SK-N-SH (cell line): ENCODE measurements around the gene SLC10A7. TPM values are rescaled to one million over a fixed set of nuclear protein-coding genes. Genes with fewer than 3 reads are reported as not detected.

Experiments
- CTCF ChIA-PET: fragments of 300-600, 350-600 bp; formaldehyde crosslinking; extraction: SDS; loops from one replicate; lab custom pipeline; 2021; lab: Yijun Ruan, JAX
- POLR2A ChIA-PET: fragments of 350-600 bp; sonication (Branson Sonifier 250); formaldehyde crosslinking; extraction: SDS; loops from one replicate; lab custom pipeline; 2020; ENCODE audit warnings: antibody characterized with exemption, inconsistent platforms; lab: Yijun Ruan, JAX
- DNase-seq: peaks from one replicate; pipeline ENCODE4 v3.0.0; 2012
- H2AFZ ChIP-seq: fragments of 200-600 bp; sonication (generic); 2 replicates; pipeline ENCODE4 v1.8.1; 2016; ENCODE audit warnings: antibody characterized with exemption, mild to moderate bottlenecking, low read depth
- H3F3A ChIP-seq: fragments of 200-600 bp; sonication (generic); replicated peaks from 2 replicates; pipeline ENCODE3; 2016; ENCODE audit warnings: antibody characterized with exemption, mild to moderate bottlenecking; ENCODE audit not compliant: insufficient read depth
- H3K27ac ChIP-seq, 2 experiments: fragments of 200-500 bp in 1 of 2; fragments of 200-600 bp in 1 of 2; sonication (Bioruptor generic) in 1 of 2; sonication (generic), shearing (Covaris generic) in 1 of 2; 2 replicates each; pipeline versions ENCODE4 v1.5.1 to v1.6.1; 2014 to 2016; ENCODE audit warnings: low read depth in 2 of 2, inconsistent platforms in 1 of 2, low read length in 1 of 2, mild to moderate bottlenecking in 1 of 2, mixed read lengths in 1 of 2
- H3K27me3 ChIP-seq: fragments of 200-600 bp; sonication (generic), shearing (Covaris generic); 2 replicates; pipeline ENCODE4 v1.6.1; 2016; ENCODE audit warnings: mixed run types; ENCODE audit not compliant: insufficient read depth
- H3K36me3 ChIP-seq, 2 experiments: fragments of 200-500 bp in 1 of 2; fragments of 200-600 bp in 1 of 2; sonication (Bioruptor generic) in 1 of 2; sonication (generic) in 1 of 2; replicated peaks in 1 of 2; 2 replicates each; pipeline versions ENCODE3 to v1.5.1; 2014 to 2016; ENCODE audit warnings: low read length in 1 of 2, mild to moderate bottlenecking in 1 of 2; ENCODE audit not compliant: insufficient read depth in 2 of 2, control insufficient read depth in 1 of 2
- H3K4me1 ChIP-seq, 2 experiments: fragments of 200-500 bp in 1 of 2; fragments of 200-600 bp in 1 of 2; sonication (Bioruptor generic) in 1 of 2; sonication (generic), shearing (Covaris generic) in 1 of 2; 2 replicates each; pipeline versions ENCODE4 v1.5.1 to v1.6.1; 2014 to 2016; ENCODE audit warnings: low read depth in 1 of 2, low read length in 1 of 2, mixed run types in 1 of 2; ENCODE audit not compliant: insufficient read depth in 2 of 2, control insufficient read depth in 1 of 2
- H3K4me2 ChIP-seq: fragments of 200-600 bp; sonication (generic), shearing (Covaris generic); 2 replicates; pipeline ENCODE4 v1.6.1; 2017; ENCODE audit warnings: mixed run types
- H3K4me3 ChIP-seq, 2 experiments: fragments of 200-500 bp in 1 of 2; fragments of 200-600 bp in 1 of 2; sonication (Bioruptor generic) in 1 of 2; sonication (generic), shearing (Covaris generic) in 1 of 2; 2 replicates each; pipeline versions ENCODE4 v1.5.1 to v1.8.1; 2014 to 2016; ENCODE audit warnings: low read depth in 2 of 2, inconsistent platforms in 1 of 2, low read length in 1 of 2, mild to moderate bottlenecking in 1 of 2, mixed read lengths in 1 of 2, moderate library complexity in 1 of 2
- H3K79me2 ChIP-seq: fragments of 200-600 bp; sonication (generic); 2 replicates; pipeline ENCODE4 v1.8.1; 2017; ENCODE audit warnings: mild to moderate bottlenecking; ENCODE audit not compliant: insufficient read depth
- H3K9ac ChIP-seq: fragments of 200-600 bp; sonication (generic); 2 replicates; pipeline ENCODE4 v1.6.1; 2017; ENCODE audit warnings: mixed run types
- H3K9me2 ChIP-seq: fragments of 200-600 bp; sonication (generic); 2 replicates; pipeline ENCODE4 v1.6.1; 2017; ENCODE audit warnings: mixed run types
- H3K9me3 ChIP-seq: fragments of 200-600 bp; sonication (generic); 2 replicates; pipeline ENCODE4 v1.6.1; 2017; ENCODE audit warnings: mixed run types, mild to moderate bottlenecking, moderate library complexity
- H4K20me1 ChIP-seq: fragments of 200-600 bp; sonication (generic); 2 replicates; pipeline ENCODE4 v1.6.1; 2017; ENCODE audit warnings: mild to moderate bottlenecking, mixed run types; ENCODE audit not compliant: insufficient read depth
- CHD2 ChIP-seq: fragments of 150-350 bp; IDR thresholded peaks from 2 replicates; pipeline ENCODE4 v1.6.1; 2018; ENCODE audit warnings: low read length; ENCODE audit not compliant: partially characterized antibody
- CTCF ChIP-seq: fragments of 200-600 bp; sonication (generic); IDR thresholded peaks from 2 replicates; pipeline ENCODE4 v1.6.1; 2017; ENCODE audit warnings: antibody characterized with exemption, mild to moderate bottlenecking, moderate library complexity
- ELF1 ChIP-seq: IDR thresholded peaks from 2 replicates; pipeline ENCODE4 v1.4.0; 2012
- EP300 ChIP-seq, 2 experiments: IDR thresholded peaks; 2 replicates each; pipeline versions ENCODE4 v1.4.0 to v1.6.1; 2012; ENCODE audit warnings: borderline replicate concordance in 1 of 2, low read depth in 1 of 2, low read length in 1 of 2
- EZH2phosphoT487 ChIP-seq: fragments of 200-600 bp; sonication (generic); IDR thresholded peaks from 2 replicates; pipeline ENCODE4 v1.6.1; 2017; ENCODE audit warnings: low read depth, mixed run types, mild to moderate bottlenecking, antibody characterized with exemption, moderate library complexity, borderline replicate concordance
- FOXJ3 ChIP-seq: sonication (generic); formaldehyde crosslinking; IDR thresholded peaks from 2 replicates; pipeline ENCODE4 v1.5.1; 2020; ENCODE audit warnings: mild to moderate bottlenecking, missing genetic modification reagents
- FOXM1 ChIP-seq: IDR thresholded peaks from 2 replicates; pipeline ENCODE4 v1.4.0; 2012; ENCODE audit warnings: low read depth, mild to moderate bottlenecking
- GABPA ChIP-seq: IDR thresholded peaks from 2 replicates; pipeline ENCODE4 v1.4.0; 2012; ENCODE audit warnings: low read depth, mild to moderate bottlenecking
- GATA2 ChIP-seq: sonication (generic); formaldehyde crosslinking; IDR thresholded peaks from 2 replicates; pipeline ENCODE4 v1.5.0; 2020; ENCODE audit warnings: mild to moderate bottlenecking, missing genetic modification reagents
- JUND ChIP-seq: IDR thresholded peaks from 2 replicates; pipeline ENCODE4 v1.4.0; 2012
- MAX ChIP-seq: IDR thresholded peaks from 2 replicates; pipeline ENCODE4 v1.4.0; 2012; ENCODE audit warnings: low read depth
- MEF2A ChIP-seq: IDR thresholded peaks from 2 replicates; pipeline ENCODE4 v1.4.0; 2012; ENCODE audit warnings: low read depth, borderline replicate concordance
- MXI1 ChIP-seq: IDR thresholded peaks from 2 replicates; pipeline ENCODE4 v1.6.1; 2012; ENCODE audit warnings: mild to moderate bottlenecking, low read depth, low read length, improper control_type of control experiment
- NFIC ChIP-seq: IDR thresholded peaks from 2 replicates; pipeline ENCODE4 v1.4.0; 2012; ENCODE audit warnings: borderline replicate concordance
- NRF1 ChIP-seq: IDR thresholded peaks from 2 replicates; pipeline ENCODE4 v1.6.1; 2012; ENCODE audit warnings: low read depth, mild to moderate bottlenecking, low read length
- PBX3 ChIP-seq: IDR thresholded peaks from 2 replicates; pipeline ENCODE4; 2012
- RAD21 ChIP-seq: IDR thresholded peaks from 2 replicates; pipeline ENCODE4 v1.6.1; 2012; ENCODE audit warnings: mild to moderate bottlenecking, low read length
- REST ChIP-seq: IDR thresholded peaks from 2 replicates; pipeline ENCODE4 v1.6.1; 2012; ENCODE audit warnings: mild to moderate bottlenecking, low read depth, low read length, moderate library complexity
- TEAD4 ChIP-seq: IDR thresholded peaks from 2 replicates; pipeline ENCODE4 v1.4.0; 2012; ENCODE audit warnings: mild to moderate bottlenecking, borderline replicate concordance; ENCODE audit not compliant: insufficient read depth
- ZBTB33 ChIP-seq: IDR thresholded peaks from 2 replicates; pipeline ENCODE4 v1.4.0; 2012; ENCODE audit warnings: low read depth, borderline replicate concordance
- WGBS: methylation state at CpG from one replicate; pipeline ENCODE4 v1.1.6; 2017; ENCODE audit warnings: low lambda C conversion rate; 5-methylcytosine and 5-hydroxymethylcytosine counted together
- polyA plus RNA-seq, 3 experiments: library from polyadenylated mRNA; depleted of rRNA; stranded (reverse); fragments of >200 nt; gene quantifications; 2 replicates each; pipeline ENCODE4 v1.2.3, GENCODE V29; 2012

SLC10A7 gene
- polyA plus RNA-seq, 1 of the 3 experiments (the other 2 are of a cell fraction), result 3.3 TPM

- H3K9me3 ChIP-seq, result no peaks in the 10 kb centered on the region
- H3K79me2 ChIP-seq, result no peaks in the 10 kb centered on the region
- no peak for TF ChIP-seq PBX3
- TF ChIP-seq EP300 (IDR thresholded peaks at IDR 0.05; ENCODE audit: borderline replicate concordance in 1 of 2, low read depth in 1 of 2, low read length in 1 of 2), result peak in 1 of 2 experiments; percentile 62; a peak in 2 of 4 replicates
- TF ChIP-seq TEAD4, result no peak
- no peak for TF ChIP-seq FOXM1
- no peak for TF ChIP-seq NRF1
- no peak for TF ChIP-seq EZH2phosphoT487
- TF ChIP-seq MEF2A, result no peak
- no peak for TF ChIP-seq ELF1
- TF ChIP-seq REST, result no peak
- no peak for TF ChIP-seq GABPA
- no peak for TF ChIP-seq ZBTB33
- TF ChIP-seq RAD21, result peak; percentile 24; the same call in 1 of the 2 replicates
- TF ChIP-seq MXI1, result peak; percentile 19; the same call in 1 of the 2 replicates
- TF ChIP-seq MAX, result no peak
- TF ChIP-seq FOXJ3 (CRISPR knock-in tag), result 0 out of 2 replicates have a peak, but pooled peaks have one; percentile 21
- no peak for TF ChIP-seq CTCF
- peak; percentile 91 for TF ChIP-seq GATA2
- peak; percentile 62 for TF ChIP-seq CHD2
- no peak for TF ChIP-seq JUND
- TF ChIP-seq NFIC, result no peak
- H3K4me3 ChIP-seq, result no peak overlapping the region
- H3K4me1 ChIP-seq, result peaks cover 10 to 21% of the 10 kb centered on the region in 2 experiments
- H3F3A ChIP-seq, result peaks cover 17% of the 10 kb centered on the region
- no peaks in the 10 kb centered on the region for H3K9me2 ChIP-seq
- H3K27me3 ChIP-seq, result no peaks in the 10 kb centered on the region
- H3K36me3 ChIP-seq, result no peaks in the 10 kb centered on the region
- no peak overlapping the region for H2AFZ ChIP-seq
- no peak overlapping the region for H3K9ac ChIP-seq
- 71% methylated on average over 6 of the region's 6 CpGs for WGBS
- H3K27ac ChIP-seq, result peak overlapping the region in 1 of 2 experiments; percentile 82; a peak in 2 of 4 replicates
- no peaks in the 10 kb centered on the region for H4K20me1 ChIP-seq
- ChIA-PET POLR2A (interaction anchor here (0.8 to 1.2 kb wide), 2 partner anchors 285 to 298 kb away, joined by 3 to 4 read pairs; partner anchors contain the start of gene ZNF827), CTCF (interaction anchor here (0.8 to 1.7 kb wide), 11 partner anchors 12 to 860 kb away, joined by 3 to 6 read pairs (median 4); no protein-coding TSS in a partner anchor)
- no peak overlapping the region for H3K4me2 ChIP-seq
- DNase-seq, result peak; percentile 78
Observed at GRCh38 chr4:146237092-146237491, 284.6 kb downstream of the SLC10A7 start.
